Cardiac septum (tissue), 1 donor: ENCODE data around the gene GADD45A. TPM values are rescaled to one million over a fixed set of nuclear protein-coding genes. Genes with fewer than 3 reads are reported as not detected.
A peak's percentile ranks its signal among the peaks of the same experiment; 100 is the strongest.
"Not testable (repeated sequence)": the region's sequence is repeated elsewhere in the genome, so short reads cannot be mapped to it uniquely, and the experiment has no call there.

Experiments used
- DNase-seq: peaks from one replicate; pipeline ENCODE4 v3.0.0-alpha.2; 2020; ENCODE audit warnings: low spot score
- intact Hi-C: fragments of 100-400 bp; cut with DNase I; formaldehyde crosslinking; loops from one replicate; pipeline ENCODE4 v1.14.0; 2022
- total RNA-seq: library from RNA; stranded (reverse); fragmentation: NEBNext Ultra II Directional; extraction: Animal tissue kit (Norgen Biotek cat#: 25700); gene quantifications from one replicate; pipeline ENCODE4 v1.2.1, GENCODE V29; 2021
- donor health status: DM: no; HTN: no; CAD: no.

The GADD45A gene
- total RNA-seq, 1 donor from 2014 or later: 94.9 TPM

DNA sequence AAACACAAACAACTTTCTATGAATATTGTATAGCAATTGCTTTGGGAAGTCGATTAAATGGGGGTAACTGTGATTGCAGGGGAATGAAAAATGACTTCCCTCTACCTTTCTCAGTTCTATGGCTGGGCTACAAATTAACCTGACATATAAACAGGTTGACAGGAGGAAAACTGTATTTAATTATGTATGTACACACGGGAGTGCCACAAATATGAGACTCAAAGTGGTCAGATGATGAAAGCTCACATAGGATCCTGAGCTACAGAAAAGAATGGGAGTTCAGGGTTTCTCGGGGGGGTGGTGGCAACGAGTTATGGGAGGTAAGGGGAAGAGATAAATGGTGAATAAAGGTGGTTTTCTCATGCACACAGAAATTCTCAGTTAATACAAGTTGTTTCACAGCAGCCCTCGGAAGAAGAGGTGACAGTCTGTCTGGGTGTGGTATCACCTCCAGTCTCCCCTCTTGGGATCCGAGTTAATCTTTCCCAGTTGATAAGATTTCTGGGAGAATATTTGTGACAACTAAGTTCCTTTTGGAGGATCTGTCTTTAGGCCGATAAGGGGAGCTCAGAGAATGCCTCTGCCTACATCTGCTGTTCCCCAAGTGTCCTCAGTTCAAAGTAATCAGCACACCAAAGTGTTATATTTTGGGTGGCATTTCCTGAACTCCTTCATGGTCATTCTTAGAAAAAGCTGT, 26.3 kb downstream of the GADD45A start:
- no peak for DNase-seq
- intact Hi-C loops: loop anchor here (5.0 kb wide), 1 partner anchor 36 kb away; no protein-coding TSS in a partner anchor

GRCh38 chr1:67711855-67712212, 26.8 kb downstream of the GADD45A start:
- no peak for DNase-seq
- intact Hi-C loops: loop anchor here (5.0 kb wide), 1 partner anchor 35 kb away; no protein-coding TSS in a partner anchor

GRCh38 chr1:67713057-67713846, 28.3 kb downstream of the GADD45A start:
- no peak for DNase-seq

DNA sequence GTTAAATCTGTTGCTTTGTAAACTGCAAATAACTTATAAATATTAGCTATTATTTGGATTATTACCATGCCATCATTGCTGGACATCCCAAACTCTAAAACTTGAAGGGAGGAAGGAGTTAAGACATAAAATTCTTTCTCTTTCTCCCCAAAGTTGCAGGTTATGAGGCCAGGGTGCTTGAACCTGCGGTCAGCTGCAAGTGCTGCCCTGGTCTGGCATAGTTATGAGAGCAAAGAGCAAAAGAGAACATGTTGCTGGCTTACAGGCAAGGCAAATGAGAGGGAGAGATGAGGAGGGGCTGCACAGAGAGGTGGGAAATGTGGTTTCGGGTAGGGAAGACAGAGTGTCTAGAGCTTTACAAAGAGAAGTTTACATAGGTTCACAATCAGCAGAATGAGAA, 30.8 kb downstream of the GADD45A start:
- no peak for DNase-seq
- intact Hi-C loops: no loop called here

More at GRCh38 chr1:67713057-67713846, 28.3 kb downstream of the GADD45A start:
- intact Hi-C loops: loop anchor here (5.0 kb wide), 1 partner anchor 34 kb away; no protein-coding TSS in a partner anchor

DNA sequence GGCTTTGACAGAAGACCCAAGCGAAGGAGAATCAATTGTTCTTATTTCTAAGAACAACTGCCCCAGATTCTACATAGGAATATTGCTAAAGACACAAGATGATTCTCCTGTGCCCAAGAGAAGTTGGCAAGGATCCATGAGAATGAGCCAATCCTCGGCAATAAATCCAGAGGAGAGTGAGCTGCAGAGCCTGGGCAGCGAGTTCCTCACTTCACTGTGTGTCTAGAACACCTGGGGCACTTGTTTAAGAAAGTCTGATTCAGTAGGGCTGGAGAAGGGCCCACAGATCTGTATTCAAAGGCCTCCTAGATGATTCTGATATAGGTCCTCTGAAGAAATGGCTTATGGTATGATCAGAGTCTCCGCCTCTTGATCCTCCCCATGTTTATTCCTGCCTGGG, 31.8 kb downstream of the GADD45A start:
- intact Hi-C loops: no loop called here
- no peak for DNase-seq

DNA sequence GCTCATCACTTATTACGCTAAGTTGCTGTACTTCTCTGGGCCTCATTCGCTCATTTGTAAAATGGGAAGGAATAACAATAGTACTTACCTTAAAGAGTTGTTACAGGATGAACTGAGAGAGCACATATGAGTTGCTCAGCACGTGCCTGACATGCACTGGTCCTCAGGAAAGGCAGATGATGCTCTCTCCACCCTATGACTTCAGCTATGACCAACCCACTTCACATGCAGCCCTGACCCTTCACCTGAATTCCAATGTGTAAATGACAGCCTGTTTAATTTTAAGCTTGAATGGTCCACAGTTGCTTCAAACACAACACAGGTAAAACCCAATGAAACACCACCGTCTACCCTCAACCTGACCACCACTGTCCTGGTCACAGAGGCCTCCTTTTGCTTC, 32.9 kb downstream of the GADD45A start:
- DNase-seq: no peak
- intact Hi-C loops: no loop called here

- intact Hi-C loops: no loop called here
- DNase-seq: no peak
These were observed 34.6 kb downstream of the GADD45A start for GRCh38 chr1:67719329-67720196.

DNA sequence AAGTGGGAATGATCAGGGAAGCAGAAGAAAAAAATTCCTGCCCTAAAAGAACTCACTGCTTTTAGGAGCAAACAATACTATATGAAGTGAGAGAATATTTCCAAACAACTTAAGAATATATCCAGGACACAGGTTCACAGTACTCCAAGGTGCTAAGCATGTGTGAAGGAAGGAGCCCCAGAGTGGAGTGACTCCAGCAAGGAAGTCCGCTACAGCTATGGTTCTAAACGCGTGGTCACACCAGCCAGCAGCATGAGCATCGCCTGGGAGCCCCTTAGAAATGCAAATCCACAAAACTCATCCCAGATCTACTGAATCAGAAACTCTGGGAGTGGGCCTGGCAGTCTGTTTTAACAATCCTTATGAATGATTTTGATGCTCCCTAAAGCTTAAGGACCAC, 36.1 kb downstream of the GADD45A start:
- no peak for DNase-seq
- intact Hi-C loops: no loop called here

DNA sequence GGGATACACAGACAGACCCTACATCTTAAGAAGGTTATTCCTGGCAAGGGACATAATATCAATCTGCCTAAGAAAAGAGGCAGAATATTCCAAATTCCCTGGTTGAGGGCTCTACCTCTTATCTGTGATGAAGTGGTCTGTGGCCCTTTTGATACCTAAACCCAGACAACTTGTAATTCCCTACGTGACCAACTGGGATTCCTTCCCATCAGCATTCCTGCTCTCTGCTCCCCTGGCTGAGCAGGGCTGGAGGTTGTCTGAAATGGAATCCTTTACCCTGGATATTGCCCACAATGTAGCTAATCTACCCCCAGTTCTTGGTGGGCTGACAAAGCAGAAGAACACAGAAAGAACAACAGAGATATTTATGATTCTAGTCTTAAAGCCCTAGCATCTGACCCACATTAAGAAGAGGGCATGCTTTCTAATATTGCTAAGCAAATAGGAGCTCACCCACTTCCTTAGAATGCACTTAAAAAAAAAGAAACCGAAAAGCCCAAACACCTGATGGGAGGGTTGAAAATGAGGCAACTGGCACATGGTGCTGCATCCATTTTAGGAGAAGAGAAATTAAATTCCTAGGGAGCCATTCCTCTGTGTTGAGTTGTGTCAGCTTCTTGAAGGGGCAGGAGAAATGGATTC, 36.8 kb downstream of the GADD45A start:
- no peak for DNase-seq
- intact Hi-C loops: no loop called here

GRCh38 chr1:67722292-67722944, 37.4 kb downstream of the GADD45A start:
- intact Hi-C loops: no loop called here
- DNase-seq: no peak

GRCh38 chr1:67723126-67723525, 38.1 kb downstream of the GADD45A start:
- no peak for DNase-seq
- intact Hi-C loops: loop anchor here (1.0 kb wide), 1 partner anchor 37 kb away; no protein-coding TSS in a partner anchor

GRCh38 chr1:67723620-67724019, 38.6 kb downstream of the GADD45A start:
- DNase-seq: no peak

GRCh38 chr1:67724928-67725560, 40.0 kb downstream of the GADD45A start:
- DNase-seq: peak; percentile 81
- intact Hi-C loops: no loop called here

More at GRCh38 chr1:67723620-67724019, 38.6 kb downstream of the GADD45A start:
- intact Hi-C loops: loop anchor here (1.0 kb wide), 1 partner anchor 37 kb away; no protein-coding TSS in a partner anchor

DNA sequence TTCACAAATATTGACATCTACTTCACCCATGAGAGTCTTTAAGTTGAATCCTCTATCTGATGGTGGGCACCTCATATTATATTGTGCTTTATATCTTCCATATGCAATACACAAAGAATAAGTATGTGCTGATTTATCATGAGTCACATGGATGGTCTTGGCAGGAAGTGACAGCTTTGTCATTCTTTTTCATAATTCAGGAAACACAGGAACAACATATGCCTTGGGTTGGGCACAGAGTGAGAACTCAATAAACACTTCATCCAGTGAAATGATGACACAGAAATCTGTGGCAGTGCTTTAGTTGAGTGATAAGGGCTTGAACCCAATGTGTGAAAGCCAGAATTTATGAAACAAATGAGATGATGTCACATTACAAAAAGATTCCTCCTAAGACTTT, 41.2 kb downstream of the GADD45A start:
- no peak for DNase-seq
- intact Hi-C loops: no loop called here

GRCh38 chr1:67729872-67730271, 44.9 kb downstream of the GADD45A start:
- DNase-seq: no peak
- intact Hi-C loops: no loop called here

DNA sequence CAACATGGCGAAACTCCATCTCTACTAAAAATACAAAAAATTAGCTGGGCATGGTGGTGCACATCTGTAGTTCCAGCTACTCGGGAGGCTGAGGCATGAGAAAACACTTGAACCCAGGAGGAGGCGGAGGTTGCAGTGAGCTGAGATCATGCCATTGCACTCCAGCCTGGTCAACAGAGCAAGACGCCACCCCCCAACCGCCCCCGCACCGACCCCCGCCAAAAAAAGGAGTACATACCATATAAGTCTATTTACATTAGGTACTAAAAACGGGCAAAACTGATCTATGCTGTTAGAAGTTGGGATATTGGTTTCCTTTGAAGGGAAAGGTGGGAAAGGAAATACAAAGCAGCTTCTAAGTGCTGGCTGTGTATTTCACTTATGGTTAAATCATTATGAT, 45.3 kb downstream of the GADD45A start:
- intact Hi-C loops, DNase-seq: not testable (repeated sequence)

GRCh38 chr1:67731322-67731721, 46.3 kb downstream of the GADD45A start:
- intact Hi-C loops: no loop called here

GRCh38 chr1:67732750-67733151, 47.8 kb downstream of the GADD45A start:
- intact Hi-C loops: no loop called here
- no peak for DNase-seq

More at GRCh38 chr1:67731322-67731721, 46.3 kb downstream of the GADD45A start:
- DNase-seq: no peak
